H1 (cell line): Measurements from ENCODE around the gene NR1D2. TPM values are rescaled to one million over a fixed set of nuclear protein-coding genes. Genes with fewer than 3 reads are reported as not detected.

ENCODE experiments used
- BACH1 ChIP-seq: IDR thresholded peaks from 2 replicates; pipeline ENCODE4 v1.6.1; 2012; ENCODE audit warnings: low read length, improper control_type of control experiment
- CHD7 ChIP-seq: fragments of 300-600 bp; sonication (generic); IDR thresholded peaks from 2 replicates; pipeline ENCODE4 v1.7.1; 2012; ENCODE audit warnings: low read length, moderate library complexity, mild to moderate bottlenecking, inconsistent platforms; ENCODE audit not compliant: insufficient replicate concordance
- CREB1 ChIP-seq: IDR thresholded peaks from 2 replicates; pipeline ENCODE4 v1.6.1; 2012; ENCODE audit warnings: inconsistent platforms
- CTBP2 ChIP-seq: IDR thresholded peaks from 2 replicates; pipeline ENCODE4 v1.7.0; 2011; ENCODE audit warnings: borderline replicate concordance, mild to moderate bottlenecking, moderate library complexity, mixed read lengths, low read length; ENCODE audit not compliant: insufficient read depth, insufficient read length
- E2F6 ChIP-seq: IDR thresholded peaks from 2 replicates; pipeline ENCODE4 v1.6.1; 2012; ENCODE audit warnings: inconsistent platforms
- KDM4A ChIP-seq: IDR thresholded peaks from one replicate; pipeline ENCODE4 v1.7.1; 2012; ENCODE audit warnings: low read depth, mild to moderate bottlenecking, moderate library complexity, low read length, inconsistent platforms; ENCODE audit not compliant: severe bottlenecking
- KDM5A ChIP-seq: fragments of 200-600 bp; IDR thresholded peaks from 2 replicates; pipeline ENCODE4 v1.7.1; 2012; ENCODE audit warnings: mild to moderate bottlenecking, low read length, inconsistent platforms, mixed read lengths
- MAX ChIP-seq: IDR thresholded peaks from 2 replicates; pipeline ENCODE4 v1.6.1; 2012; ENCODE audit warnings: inconsistent platforms
- RFX5 ChIP-seq: IDR thresholded peaks from 2 replicates; pipeline ENCODE4 v1.6.1; 2011; ENCODE audit warnings: low read depth, low read length, improper control_type of control experiment, borderline replicate concordance
- SIX5 ChIP-seq: IDR thresholded peaks from 2 replicates; pipeline ENCODE4 v1.6.1; 2011; ENCODE audit warnings: mild to moderate bottlenecking, low read depth, low read length
- YY1 ChIP-seq: IDR thresholded peaks from 2 replicates; pipeline ENCODE4 v1.6.1; 2011; ENCODE audit warnings: low read depth, mild to moderate bottlenecking, low read length
- polyA plus RNA-seq, 7 experiments: library from polyadenylated mRNA; depleted of rRNA in 3 of 7; stranded (reverse) in 5 of 7; unstranded in 2 of 7; fragments of >200 nt in 5 of 7; fragments of 200-250 nt in 2 of 7; gene quantifications; 1 replicate in 5 of 7; 2 replicates in 1 of 7; 4 replicates in 1 of 7; pipeline versions ENCODE4 v1.2.1 to v1.2.3, GENCODE V29; 2011 to 2013; ENCODE audit warnings: missing spikeins in 2 of 7, mixed read lengths in 2 of 7
- total RNA-seq: library from RNA; stranded (reverse); fragmentation: NEBNext Ultra II Directional; extraction: Animal tissue kit (Norgen Biotek cat#: 25700); gene quantifications from 2 replicates; pipeline ENCODE4 v1.2.1, GENCODE V29; 2021

Gene NR1D2
- total and polyA plus RNA-seq, 2 of the 8 experiments (the other 6 are each of a cell fraction or from before 2014, with no cell fraction given): 5.9 to 21.7 TPM

GRCh38 chr3:23923786-23924185, 21.3 kb upstream of the NR1D2 start (continued):
- no peak for TF ChIP-seq CHD7
- no peak for TF ChIP-seq CREB1
- TF ChIP-seq BACH1: no peak
- no peak for TF ChIP-seq YY1
- TF ChIP-seq E2F6: no peak
- TF ChIP-seq SIX5: no peak
- TF ChIP-seq KDM5A: no peak
- TF ChIP-seq RFX5: no peak
- TF ChIP-seq KDM4A: no peak
- no peak for TF ChIP-seq CTBP2
- TF ChIP-seq MAX: no peak
